NCI-H2081 (cell line): ENCODE data around the gene CIB4.
"Not testable (repeated sequence)": the region's sequence is repeated elsewhere in the genome, so short reads cannot be mapped to it uniquely, and the experiment has no call there.

Experiments
- DNase-seq, 2 experiments: peaks; one replicate each; lab custom pipeline; 2025; lab: John Stamatoyannopoulos, UW

Gene CIB4

DNA sequence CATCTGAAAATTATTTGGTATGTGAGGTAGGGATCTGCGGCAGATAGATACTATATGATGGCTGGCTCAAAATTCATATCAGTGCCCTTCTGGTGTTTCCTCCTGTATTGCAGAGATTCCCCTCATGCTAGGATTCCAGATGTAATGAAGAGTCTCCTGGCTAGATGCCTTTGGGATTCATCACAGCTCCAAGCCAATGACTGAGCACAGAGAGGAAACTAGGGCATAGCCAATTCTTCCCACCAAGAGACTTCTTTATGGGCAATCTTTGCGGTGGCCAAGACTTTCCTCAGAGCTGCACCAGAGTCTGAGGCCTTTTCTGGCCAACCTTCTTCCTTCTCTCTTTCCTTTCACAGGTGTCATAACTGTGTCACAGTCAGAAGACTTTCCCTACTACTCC, 25.5 kb upstream of the CIB4 start:
- no peak for DNase-seq

DNA sequence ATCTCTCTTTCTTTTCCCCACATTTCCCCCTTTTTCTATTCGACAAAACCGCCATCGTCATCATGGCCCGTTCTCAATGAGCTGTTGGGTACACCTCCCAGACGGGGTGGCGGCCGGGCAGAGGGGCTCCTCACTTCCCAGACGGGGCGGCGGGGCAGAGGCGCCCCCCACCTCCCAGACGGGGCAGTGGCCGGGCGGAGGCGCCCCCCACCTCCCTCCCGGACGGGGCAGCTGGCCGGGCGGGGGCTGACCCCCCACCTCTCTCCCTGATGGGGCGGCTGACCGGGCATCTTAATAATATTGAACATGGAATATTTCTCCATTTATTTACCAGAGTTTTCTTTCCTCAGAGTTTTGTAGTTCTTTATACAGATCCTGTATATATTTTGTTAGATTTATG, 24.1 kb upstream of the CIB4 start:
- DNase-seq, result not testable (repeated sequence)

DNA sequence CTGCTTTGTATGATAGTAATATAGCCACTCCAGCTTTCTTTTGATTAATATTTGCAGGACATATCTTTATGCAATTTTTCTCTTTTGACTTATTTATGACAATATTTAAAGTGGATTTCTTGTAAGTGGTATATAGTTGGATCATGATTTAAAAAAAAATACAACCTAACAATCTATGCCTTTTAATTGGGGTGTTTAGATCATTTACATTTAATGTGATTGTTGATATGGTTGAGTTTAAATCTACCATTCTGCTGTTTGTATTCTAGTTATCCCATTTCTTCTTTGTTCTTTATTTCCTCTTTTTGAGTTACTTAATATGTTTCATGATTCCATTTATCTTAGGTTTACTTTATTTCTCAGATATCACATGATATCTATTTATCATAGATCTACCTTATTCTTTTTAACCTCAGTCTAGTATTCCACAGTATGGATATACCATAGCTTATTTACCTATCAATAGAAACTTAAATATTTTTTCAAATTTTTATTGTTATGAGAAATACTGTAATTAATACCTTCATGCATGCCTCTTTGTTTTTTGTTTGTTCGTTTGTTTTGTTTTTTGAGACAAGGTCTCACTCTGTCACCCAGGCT, 19.3 kb upstream of the CIB4 start:
- DNase-seq, result no peak

DNA sequence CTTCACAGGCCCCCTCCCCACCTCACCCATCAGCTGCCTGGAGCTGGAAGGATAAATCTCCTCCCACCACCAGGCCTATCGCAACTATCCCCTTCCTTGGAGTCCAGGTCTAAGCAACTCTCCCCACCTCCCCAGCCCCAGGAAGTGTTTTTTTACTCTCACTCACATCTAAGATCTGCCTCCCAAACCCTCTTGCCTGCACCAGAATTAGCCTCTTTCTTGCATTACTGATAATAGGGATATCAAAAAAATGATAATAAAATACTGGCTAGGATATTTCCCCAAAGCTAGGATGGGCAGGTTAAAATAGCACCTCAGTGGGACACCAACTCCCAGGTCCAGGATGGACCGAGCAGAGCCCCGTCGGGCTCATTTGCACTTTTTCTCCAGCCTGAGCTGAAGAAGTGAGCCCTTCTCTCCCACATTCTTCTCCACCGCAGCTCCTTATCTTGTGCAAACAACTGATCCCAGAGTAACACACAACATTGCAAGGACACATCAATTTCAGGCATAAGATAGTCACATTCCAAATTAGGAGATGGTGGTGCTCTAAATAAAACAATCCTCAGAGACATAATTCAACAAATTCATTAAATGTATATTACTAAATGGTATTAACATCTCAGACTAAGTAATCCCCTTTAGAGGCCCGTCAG, 17.7 kb upstream of the CIB4 start:
- DNase-seq, result no peak

DNA sequence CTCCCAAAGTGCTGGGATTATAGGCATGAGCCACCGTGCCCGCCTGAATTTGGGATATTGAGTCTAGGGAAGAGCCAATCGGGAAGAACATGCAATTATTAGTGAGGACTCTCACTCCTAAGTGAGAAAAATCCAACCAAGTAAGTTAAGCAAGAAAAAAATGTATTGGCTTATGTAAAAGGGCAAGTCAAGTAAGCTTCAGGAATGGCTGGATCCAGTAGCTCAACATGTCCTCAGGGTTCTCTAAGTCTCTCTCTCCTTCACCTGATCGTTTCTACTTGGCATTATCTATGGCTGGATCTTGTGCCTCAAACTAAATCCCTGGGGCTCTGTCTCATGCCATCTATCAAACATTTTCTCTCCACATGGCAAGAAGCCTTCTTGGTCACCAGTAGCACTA, 16.1 kb upstream of the CIB4 start:
- DNase-seq, result no peak

DNA sequence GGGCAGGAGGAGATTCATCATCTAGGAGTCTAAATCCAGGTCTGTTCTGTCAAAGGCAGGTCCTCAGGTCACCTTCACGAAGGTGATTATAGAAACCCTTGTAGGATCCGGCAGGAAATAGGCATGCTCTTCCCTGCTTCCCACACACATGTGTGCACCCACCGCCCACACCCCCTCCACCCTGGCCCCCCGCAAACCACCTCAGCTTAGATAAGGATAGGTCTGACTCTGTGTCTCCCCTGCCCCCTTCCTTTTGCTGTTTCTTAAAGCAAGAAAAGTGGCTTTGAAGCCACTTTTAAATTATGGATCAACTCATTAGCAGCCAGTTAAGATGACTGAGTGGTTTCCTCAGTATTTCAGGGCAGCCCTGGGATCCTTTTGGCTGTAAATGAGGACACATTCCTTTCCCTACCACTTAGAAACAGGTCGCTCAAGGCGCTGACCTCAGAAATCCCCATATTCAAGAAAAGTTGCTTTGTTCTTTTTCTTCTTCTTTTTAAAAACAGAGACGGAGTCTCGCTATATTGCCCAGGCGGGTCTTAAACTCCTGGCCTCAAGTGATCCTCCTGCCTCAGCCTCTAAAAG, 14.5 kb upstream of the CIB4 start:
- no peak for DNase-seq

DNA sequence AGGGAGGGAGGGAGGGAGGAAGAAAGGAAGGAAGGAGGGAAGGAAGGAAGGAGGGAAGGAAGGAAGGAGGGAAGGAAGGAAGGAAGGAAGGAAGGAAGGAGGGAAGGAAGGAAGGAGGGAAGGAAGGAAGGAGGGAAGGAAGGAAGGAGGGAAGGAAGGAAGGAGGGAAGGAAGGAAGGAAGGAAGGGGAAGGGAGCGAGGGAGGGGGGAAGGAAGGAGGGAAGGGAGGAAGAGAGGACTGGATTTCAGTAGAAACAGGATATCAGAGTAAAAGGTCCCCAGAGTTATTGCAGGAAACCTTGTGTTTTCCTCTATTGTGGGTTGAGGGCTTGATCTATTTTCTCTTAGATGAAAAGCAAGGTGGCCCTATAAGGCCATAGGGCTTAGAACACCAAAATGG, 14.0 kb upstream of the CIB4 start:
- DNase-seq, result not testable (repeated sequence)

DNA sequence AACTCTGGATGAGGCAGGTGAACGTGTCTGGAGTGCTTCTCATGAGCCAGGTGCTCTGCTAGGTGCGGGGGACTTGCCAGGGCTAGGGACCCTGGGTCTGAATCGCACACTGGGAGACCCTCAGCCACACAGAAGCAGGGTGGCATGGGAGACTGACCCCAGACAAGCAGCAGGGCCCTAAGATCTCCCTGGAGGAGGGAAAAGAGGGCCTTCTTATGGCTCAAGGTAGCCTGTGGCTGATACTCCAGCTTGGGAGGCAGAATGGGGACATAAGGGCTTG, 12.8 kb upstream of the CIB4 start:
- DNase-seq, result no peak

DNA sequence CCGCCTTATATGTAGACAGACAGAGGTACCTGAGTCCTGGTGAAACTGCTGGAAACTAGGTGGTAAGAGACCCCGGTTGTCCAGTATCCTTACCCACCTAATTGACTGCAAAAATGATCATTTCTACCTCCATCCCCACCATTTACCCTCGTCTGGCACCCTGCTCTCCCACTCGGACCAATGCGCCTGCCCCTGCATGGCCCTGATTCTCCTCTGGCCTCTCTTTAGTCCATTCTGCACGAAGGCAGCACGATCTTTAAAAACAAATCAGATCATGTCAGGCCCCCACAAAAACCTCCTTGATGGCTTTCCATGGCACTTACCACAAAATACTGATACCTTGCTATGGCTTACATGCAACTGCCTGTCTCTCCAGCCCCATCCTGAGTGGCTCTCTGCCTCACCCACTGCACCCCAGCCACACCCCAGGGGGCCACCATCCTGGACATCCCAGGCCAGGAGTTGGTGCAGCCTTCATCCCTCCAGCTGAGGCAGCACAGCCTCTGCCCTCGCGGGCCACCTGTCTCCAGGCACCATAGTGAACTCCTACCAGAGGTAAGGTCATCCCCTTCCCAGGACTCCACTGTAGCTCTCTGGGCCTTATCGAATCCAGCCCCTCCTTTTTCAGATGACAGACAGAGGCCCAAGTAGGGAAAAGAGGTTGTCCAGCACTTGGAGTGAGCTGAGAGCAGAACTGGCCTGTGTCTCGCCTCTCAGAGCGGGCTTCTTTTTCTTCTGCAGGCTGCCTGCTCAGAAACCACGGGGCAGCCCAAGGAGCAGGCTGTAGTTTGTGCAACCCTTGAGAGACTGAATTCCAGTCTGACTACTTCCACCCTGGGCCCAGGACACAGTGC, 12.3 kb upstream of the CIB4 start:
- DNase-seq, result no peak

DNA sequence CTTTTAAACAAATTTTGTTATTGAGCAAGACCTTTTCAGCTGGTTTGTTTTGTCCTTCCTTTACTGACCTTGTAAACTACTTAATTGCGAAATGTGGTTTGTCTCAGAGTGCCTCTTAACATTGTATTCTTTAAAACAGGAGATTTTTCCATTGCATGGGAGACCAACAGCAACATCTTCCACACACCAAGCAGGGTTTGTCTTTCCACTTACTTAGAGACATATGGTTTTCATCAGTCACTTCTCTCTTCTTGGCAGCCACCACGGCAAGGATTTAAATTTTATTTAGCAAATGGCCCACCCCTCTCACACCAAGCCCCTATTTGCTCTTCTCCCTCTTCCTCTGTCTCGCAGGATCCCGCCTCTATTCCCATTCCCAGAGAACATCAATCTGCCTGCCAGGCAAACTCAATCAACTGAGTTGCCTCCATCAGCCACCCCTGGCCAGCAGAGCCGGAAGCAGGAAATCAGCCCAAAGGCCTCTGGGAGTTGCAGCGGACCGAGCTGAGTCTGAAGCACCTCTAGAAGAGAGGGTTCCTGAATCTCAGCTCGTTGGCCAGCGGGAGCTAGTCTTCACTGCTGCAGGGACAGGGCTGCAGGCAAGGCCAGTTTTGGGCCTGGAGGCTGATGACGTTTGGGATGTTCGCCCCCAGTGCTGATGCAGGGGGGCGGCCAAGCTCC, 11.3 kb upstream of the CIB4 start:
- DNase-seq, result no peak

DNA sequence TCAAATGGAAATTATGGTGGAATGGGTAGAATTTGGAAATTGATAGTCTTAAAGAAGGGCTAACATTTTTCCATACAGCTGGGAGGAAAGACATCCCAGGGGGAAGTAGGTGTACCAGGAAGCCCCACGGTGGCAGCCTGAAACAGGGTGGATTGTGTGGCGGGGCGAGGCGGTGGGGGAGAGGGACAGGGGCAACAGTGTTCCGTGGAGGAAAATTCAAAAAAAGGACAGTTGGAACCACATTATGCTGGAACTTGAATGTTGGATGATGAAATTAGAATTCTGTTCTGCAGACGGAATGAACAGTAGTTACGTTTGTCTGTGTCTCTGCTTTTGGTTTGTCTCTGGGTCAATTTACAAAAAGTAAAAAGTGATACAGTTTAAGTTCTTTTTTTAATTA, 10.6 kb upstream of the CIB4 start:
- no peak for DNase-seq

DNA sequence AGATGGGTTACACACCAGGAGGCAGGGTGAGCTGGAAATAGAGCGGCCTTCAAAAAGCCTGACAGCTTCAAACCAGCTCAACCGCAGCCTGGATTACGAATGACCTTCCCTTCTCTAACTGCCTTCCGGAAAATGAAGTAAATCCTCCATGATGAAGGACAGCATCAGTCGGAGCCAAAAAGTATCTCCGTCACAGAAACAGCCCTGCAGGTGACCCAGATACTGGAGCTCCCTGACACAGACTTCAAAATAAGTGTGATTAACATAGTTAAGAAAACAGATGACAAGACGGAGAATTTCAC, 10.3 kb upstream of the CIB4 start:
- no peak for DNase-seq

DNA sequence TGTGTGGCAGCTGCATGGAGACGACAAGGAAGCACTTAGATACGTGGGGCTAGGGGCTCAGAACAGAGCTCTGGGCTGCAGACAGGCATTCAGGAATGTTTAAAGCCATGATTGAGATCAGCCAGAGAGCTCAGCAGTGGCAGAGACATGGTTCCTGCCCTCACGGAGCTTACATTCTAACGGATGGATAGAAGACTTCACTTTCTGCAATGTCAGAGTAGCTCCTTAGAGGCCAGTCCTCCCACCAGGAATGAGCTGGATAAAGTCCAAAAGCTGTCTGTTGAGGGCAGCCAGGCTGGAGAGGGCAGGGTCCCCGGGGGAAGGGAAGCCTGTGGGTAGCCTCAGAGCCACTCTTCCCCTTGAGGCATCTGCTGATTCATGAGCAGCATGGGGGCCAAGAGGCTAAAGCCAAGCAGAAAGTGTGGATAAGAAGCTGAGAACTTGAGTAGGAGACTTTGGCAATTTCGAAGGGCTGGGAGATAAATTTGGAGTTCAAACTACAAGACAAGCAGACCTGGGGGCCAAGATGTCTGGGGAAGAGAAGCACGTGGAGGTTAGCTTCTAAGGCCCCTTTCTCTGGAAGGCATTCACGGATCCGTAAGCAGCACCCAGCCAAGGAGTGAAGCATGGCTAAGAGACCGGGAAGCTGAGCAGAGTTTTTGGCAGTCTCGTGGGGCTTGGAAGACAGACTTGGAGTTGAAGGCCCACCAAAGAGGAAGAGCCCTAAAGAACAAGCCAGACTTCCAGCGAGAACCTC, 9.7 kb upstream of the CIB4 start:
- DNase-seq, result no peak

DNA sequence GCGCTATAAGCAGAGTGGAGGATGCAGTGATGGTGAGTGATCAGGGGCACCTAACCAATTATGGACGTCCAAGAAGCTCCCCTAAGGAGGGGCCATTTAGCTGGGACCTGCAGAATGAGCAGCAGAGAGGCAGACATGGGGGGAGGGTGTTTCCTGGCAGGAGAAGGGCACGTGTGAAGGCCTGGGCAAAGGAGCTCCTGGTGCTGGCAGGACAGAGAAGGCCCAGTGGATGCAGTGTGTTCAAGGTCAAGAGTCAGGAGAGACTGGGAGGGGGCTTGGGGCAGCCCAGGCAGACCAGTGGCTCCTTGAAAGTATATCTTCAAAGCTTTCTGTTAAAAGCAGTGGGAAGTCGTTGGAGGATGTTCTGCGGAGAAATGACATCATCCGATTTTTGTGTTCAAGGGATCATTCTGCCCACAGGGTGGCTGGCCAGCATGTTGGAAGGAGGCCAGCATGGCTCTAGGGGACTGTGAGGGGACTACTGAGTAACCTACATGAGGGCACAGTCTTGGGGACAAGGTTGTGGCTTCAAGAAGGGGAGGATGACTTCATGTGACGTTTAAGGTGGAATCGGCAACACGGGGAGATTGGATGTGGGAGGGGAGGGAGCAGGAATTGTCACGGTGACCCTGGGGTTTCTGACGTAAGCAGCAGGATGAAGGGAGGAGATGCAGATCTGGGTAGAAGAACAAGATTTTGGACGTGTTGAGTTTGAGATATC, 9.0 kb upstream of the CIB4 start:
- no peak for DNase-seq

DNA sequence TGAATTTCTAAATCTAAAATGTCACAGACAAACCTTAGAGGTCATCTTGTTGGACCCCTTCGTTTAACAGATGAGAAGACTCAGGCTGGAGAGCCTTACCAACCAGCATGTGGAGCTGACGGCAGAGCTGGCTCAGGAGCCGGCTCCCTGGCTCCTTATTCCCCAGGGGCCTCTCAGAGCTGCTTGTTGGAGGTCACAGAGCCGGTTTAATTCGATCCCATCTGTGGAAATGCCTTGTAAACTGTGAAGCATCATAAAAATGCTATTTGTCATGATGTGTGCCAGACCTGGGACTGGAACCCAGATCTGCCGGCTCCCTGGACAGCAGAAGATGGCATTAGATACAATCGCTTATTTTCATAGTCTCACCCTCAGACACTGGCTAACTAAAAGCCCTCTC, 8.2 kb upstream of the CIB4 start:
- no peak for DNase-seq

DNA sequence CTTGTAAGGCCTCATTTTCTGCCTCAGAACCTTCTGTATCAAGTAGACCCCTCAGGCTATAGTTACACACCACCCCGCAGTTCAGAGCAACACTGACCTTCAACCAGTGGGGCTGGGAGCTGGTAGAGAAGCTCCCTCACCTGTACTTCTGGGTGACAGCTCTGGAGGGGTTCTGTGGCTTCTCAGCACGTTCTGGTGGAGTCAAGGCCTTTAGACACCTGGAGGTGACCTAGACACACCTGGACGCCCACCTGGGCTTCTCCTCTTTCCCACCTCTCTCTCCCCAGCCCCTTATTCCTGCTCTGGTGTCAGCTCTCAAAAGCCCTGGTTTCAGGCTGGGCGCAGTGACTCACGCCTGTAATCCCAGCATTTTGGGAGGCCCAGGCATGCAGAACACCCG, 7.3 kb upstream of the CIB4 start:
- no peak for DNase-seq

DNA sequence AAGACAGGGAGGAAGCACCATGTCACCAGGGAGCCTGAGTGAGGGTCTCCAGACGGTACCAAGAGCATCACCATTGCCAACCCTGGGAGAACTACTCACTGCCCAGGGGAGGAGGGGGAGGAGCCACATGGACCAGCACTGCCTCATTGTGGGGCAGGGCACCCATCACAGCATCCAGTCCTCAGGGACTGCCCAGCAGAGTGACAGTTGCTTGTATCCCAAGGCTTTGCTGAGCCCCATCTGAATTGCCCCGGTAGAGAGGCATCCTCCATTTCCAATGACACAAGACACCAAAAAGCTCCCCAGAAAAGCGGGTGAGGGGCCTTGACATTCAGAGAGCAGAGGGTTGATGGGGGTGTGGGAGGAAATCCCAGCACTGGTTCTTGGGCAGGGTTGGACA, 6.8 kb upstream of the CIB4 start:
- no peak for DNase-seq

DNA sequence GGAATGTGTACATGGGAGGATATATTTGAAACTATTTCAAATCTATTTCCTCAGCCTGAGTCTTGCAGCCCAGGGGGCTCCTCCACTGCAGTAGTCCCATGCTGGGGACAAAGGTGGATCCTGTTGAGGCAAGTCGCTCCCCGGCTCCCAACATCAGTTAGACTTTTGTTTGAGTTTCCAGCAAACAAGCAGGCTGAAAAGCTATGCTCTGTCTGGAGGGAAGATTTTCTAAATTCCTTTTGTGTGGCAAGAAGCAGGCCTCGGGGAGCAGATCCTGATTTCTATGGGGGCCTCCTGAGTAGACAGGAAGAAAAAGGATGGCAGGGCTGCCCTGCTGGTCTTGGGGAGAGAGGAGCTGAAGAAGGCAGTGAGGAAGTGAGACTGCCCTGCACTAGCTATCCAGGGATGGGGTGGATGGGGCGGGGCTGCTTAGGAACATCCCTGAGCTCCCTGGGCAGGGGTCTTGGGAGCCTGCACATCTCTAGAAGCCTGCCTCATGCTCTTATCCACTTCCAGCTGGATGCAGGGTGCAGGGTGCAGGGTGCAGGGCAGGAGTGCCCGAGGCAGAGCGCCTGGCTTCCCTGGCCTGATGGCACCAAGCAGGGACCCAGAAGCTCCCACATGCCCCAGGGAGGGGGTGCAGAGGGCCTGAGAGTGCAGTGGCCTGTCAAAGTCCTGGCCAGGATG, 6.0 kb upstream of the CIB4 start:
- no peak for DNase-seq

DNA sequence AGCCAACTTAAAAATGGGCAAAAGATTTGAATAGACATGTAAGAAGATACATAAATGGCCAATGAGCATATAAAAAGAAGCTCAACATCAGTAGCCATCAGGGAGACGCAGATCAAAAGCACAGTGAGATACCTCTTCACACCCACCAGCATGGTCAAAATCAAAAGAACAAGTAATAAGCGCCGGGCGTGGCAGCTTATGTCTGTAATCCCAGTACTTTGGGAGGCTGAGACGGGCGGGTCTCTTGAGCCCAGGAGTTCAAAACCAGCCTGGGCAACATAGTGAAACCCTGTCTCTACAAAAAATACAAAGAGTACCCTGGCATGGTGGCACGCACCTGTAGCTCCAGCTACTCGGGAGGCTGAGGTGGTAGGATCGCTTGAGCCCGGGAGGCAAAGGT, 4.6 kb upstream of the CIB4 start:
- no peak for DNase-seq

DNA sequence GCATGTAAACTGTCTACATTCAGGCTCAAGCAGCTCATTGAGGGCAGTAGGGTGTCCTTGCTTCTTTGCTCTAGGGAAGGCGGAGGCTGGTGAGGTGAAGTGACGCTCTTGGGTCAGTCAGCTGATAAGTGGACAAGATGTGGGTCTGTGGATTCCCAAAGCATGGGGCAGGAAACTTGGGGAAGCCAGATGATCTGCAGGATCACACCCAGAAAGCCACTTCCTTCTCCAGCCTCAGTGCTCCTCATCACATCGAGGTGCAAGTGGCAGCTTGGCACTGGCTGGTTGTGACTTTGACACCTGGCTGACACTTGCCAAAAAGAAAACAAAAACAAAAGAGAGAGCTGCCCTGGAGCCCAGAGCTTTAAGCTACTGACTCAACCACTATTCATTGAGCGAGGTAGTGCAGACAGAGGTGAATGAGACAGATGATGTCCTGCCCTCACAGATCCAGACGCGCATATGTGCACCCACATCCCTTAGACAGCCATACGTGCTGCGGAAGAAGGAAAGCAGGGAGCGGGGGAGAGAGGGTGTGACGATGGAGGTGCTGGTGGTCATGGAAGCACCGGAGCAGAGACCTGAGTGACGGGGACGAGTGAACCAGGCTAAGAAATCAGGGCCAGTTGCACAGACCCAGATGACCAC, 3.1 kb upstream of the CIB4 start:
- no peak for DNase-seq
